Measurements from ENCODE around the gene FAM98A. TPM values are rescaled to one million over a fixed set of nuclear protein-coding genes. Genes with fewer than 3 reads are reported as not detected.

Gene FAM98A
- polyA plus RNA-seq, 3 donors, result 1.9 to 9.6 (median 7.1) TPM

- H3K36me3 Mint-ChIP-seq, result no peaks in the 10 kb centered on the region
- H3K4me3 ChIP-seq (replicated peaks in 1 of 3; ENCODE audit: low read depth in 2 of 3, low read length in 3 of 3), result no peak overlapping the region
- no peaks in the 10 kb centered on the region for H3K79me2 ChIP-seq (ENCODE audit: insufficient read depth, low read length)
- peaks cover 0 to 15% of the 10 kb centered on the region in 2 donors for H3K9me3 ChIP-seq (replicated peaks in 1 of 2; ENCODE audit: control insufficient read depth in 1 of 2, insufficient read depth in 1 of 2, low read length in 2 of 2)
- no CpG with 5 or more reads among the region's 4 CpGs for WGBS (ENCODE audit: insufficient coverage)
- no peaks in the 10 kb centered on the region for H3K36me3 ChIP-seq (replicated peaks in 1 of 2; ENCODE audit: control insufficient read depth in 1 of 2, insufficient read depth in 2 of 2, low read length in 2 of 2)
- H3K27me3 Mint-ChIP-seq (ENCODE audit: low read depth in 3 of 3), result peaks cover 0 to 9% (median 0%) of the 10 kb centered on the region in 3 donors
- no peak overlapping the region for H3K27ac Mint-ChIP-seq
- no peak for TF ChIP-seq CTCF (IDR thresholded peaks at IDR 0.05)
- H3K27ac ChIP-seq (ENCODE audit: low read depth in 1 of 2, low read length in 2 of 2), result no peak overlapping the region
- intact Hi-C loops (cut with micrococcal nuclease), result no loop called here
- DNase-seq, result no peak
- peaks cover 7 to 18% (median 13%) of the 10 kb centered on the region in 7 donors for H3K9me3 Mint-ChIP-seq
- H3K4me1 ChIP-seq (ENCODE audit: control insufficient read depth in 1 of 2, insufficient read depth in 2 of 2, low read length in 2 of 2), result no peaks in the 10 kb centered on the region
- no peak overlapping the region for H2AFZ ChIP-seq (ENCODE audit: insufficient read depth, low read depth, low read length, poor library complexity, severe bottlenecking)
- no peak overlapping the region for H3K9ac ChIP-seq (ENCODE audit: insufficient read depth, low read length, poor library complexity, severe bottlenecking)
- no peaks in the 10 kb centered on the region for H4K20me1 ChIP-seq (ENCODE audit: insufficient read depth, low read length)
- H3K4me1 Mint-ChIP-seq, result no peaks in the 10 kb centered on the region
- H3K4me3 Mint-ChIP-seq, result no peak overlapping the region
- no peak overlapping the region for H3K4me2 ChIP-seq (replicated peaks; ENCODE audit: extremely low read depth, low read length, poor library complexity, severe bottlenecking)
- no peaks in the 10 kb centered on the region for H3K27me3 ChIP-seq (ENCODE audit: control insufficient read depth in 2 of 2, insufficient read depth in 2 of 2, low read length in 2 of 2)
These were observed 8.2 kb upstream of the FAM98A start for GRCh38 chr2:33607251-33607721.

GRCh38 chr2:33606622-33607021, 7.5 kb upstream of the FAM98A start:
- no peaks in the 10 kb centered on the region for H4K20me1 ChIP-seq (ENCODE audit: insufficient read depth, low read length)
- no peaks in the 10 kb centered on the region for H3K79me2 ChIP-seq (ENCODE audit: insufficient read depth, low read length)
- no peak overlapping the region for H3K4me3 Mint-ChIP-seq
- peaks cover 0 to 12% of the 10 kb centered on the region in 2 donors for H3K9me3 ChIP-seq (replicated peaks in 1 of 2; ENCODE audit: control insufficient read depth in 1 of 2, insufficient read depth in 1 of 2, low read length in 2 of 2)
- no peaks in the 10 kb centered on the region for H3K36me3 ChIP-seq (replicated peaks in 1 of 2; ENCODE audit: control insufficient read depth in 1 of 2, insufficient read depth in 2 of 2, low read length in 2 of 2)
- H3K27ac Mint-ChIP-seq, result peak overlapping the region in 1 of 7 donors; percentile 47
- no peak overlapping the region for H3K27ac ChIP-seq (ENCODE audit: low read depth in 1 of 2, low read length in 2 of 2)
- no peak overlapping the region for H3K4me3 ChIP-seq (replicated peaks in 1 of 3; ENCODE audit: low read depth in 2 of 3, low read length in 3 of 3)
- intact Hi-C loops (cut with micrococcal nuclease), result no loop called here
- H3K27me3 ChIP-seq (ENCODE audit: control insufficient read depth in 2 of 2, insufficient read depth in 2 of 2, low read length in 2 of 2), result no peaks in the 10 kb centered on the region
- TF ChIP-seq CTCF (IDR thresholded peaks at IDR 0.05), result no peak
- H3K27me3 Mint-ChIP-seq (ENCODE audit: low read depth in 3 of 3), result peaks cover 0 to 9% (median 0%) of the 10 kb centered on the region in 3 donors
- H2AFZ ChIP-seq (ENCODE audit: insufficient read depth, low read depth, low read length, poor library complexity, severe bottlenecking), result no peak overlapping the region
- no peak for DNase-seq
- H3K4me1 Mint-ChIP-seq, result no peaks in the 10 kb centered on the region
- no CpG with 5 or more reads among the region's 7 CpGs for WGBS (ENCODE audit: insufficient coverage)
- no peak overlapping the region for H3K4me2 ChIP-seq (replicated peaks; ENCODE audit: extremely low read depth, low read length, poor library complexity, severe bottlenecking)
- peaks cover 7 to 17% (median 13%) of the 10 kb centered on the region in 7 donors for H3K9me3 Mint-ChIP-seq
- no peaks in the 10 kb centered on the region for H3K4me1 ChIP-seq (ENCODE audit: control insufficient read depth in 1 of 2, insufficient read depth in 2 of 2, low read length in 2 of 2)
- no peaks in the 10 kb centered on the region for H3K36me3 Mint-ChIP-seq
- no peak overlapping the region for H3K9ac ChIP-seq (ENCODE audit: insufficient read depth, low read length, poor library complexity, severe bottlenecking)
